Measurements from ENCODE around the gene TCF4.

TCF4 gene

GRCh38 chr18:55249550-55249949 lies 338.4 kb downstream of the TCF4 start:
- in situ Hi-C loops (cut with MboI; ENCODE audit: low sequenced_read_pairs), result no loop called here

GRCh38 chr18:55248495-55248894 lies 339.5 kb downstream of the TCF4 start:
- in situ Hi-C loops (cut with MboI; ENCODE audit: low sequenced_read_pairs), result no loop called here

- in situ Hi-C loops (cut with MboI; ENCODE audit: low sequenced_read_pairs), result no loop called here
Measured at GRCh38 chr18:55247032-55247431, 341.0 kb downstream of the TCF4 start.

- in situ Hi-C loops (cut with MboI; ENCODE audit: low sequenced_read_pairs), result no loop called here
Measured at GRCh38 chr18:55246278-55246677, 341.7 kb downstream of the TCF4 start.

GRCh38 chr18:55245211-55245614 lies 342.8 kb downstream of the TCF4 start:
- in situ Hi-C loops (cut with MboI; ENCODE audit: low sequenced_read_pairs), result no loop called here

- in situ Hi-C loops (cut with MboI; ENCODE audit: low sequenced_read_pairs), result no loop called here
Measured at GRCh38 chr18:55244546-55244945, 343.4 kb downstream of the TCF4 start.

GRCh38 chr18:55243857-55244256 lies 344.1 kb downstream of the TCF4 start:
- in situ Hi-C loops (cut with MboI; ENCODE audit: low sequenced_read_pairs), result no loop called here

- in situ Hi-C loops (cut with MboI; ENCODE audit: low sequenced_read_pairs), result no loop called here
Measured at GRCh38 chr18:55243255-55243654, 344.7 kb downstream of the TCF4 start.

GRCh38 chr18:55240978-55241377 lies 347.0 kb downstream of the TCF4 start:
- in situ Hi-C loops (cut with MboI; ENCODE audit: low sequenced_read_pairs), result no loop called here

GRCh38 chr18:55239740-55240139 lies 348.3 kb downstream of the TCF4 start:
- in situ Hi-C loops (cut with MboI; ENCODE audit: low sequenced_read_pairs), result no loop called here

GRCh38 chr18:55237660-55238059 lies 350.3 kb downstream of the TCF4 start:
- in situ Hi-C loops (cut with MboI; ENCODE audit: low sequenced_read_pairs), result no loop called here

- in situ Hi-C loops (cut with MboI; ENCODE audit: low sequenced_read_pairs), result no loop called here
Measured at GRCh38 chr18:55236150-55236931, 351.7 kb downstream of the TCF4 start.

GRCh38 chr18:55235094-55235461 lies 352.9 kb downstream of the TCF4 start:
- in situ Hi-C loops (cut with MboI; ENCODE audit: low sequenced_read_pairs), result no loop called here

- in situ Hi-C loops (cut with MboI; ENCODE audit: low sequenced_read_pairs), result no loop called here
Measured at GRCh38 chr18:55234366-55235093, 353.5 kb downstream of the TCF4 start.

GRCh38 chr18:55233857-55234256 lies 354.1 kb downstream of the TCF4 start:
- in situ Hi-C loops (cut with MboI; ENCODE audit: low sequenced_read_pairs), result no loop called here

- in situ Hi-C loops (cut with MboI; ENCODE audit: low sequenced_read_pairs), result no loop called here
Measured at GRCh38 chr18:55232506-55232905, 355.5 kb downstream of the TCF4 start.

GRCh38 chr18:55229682-55230081 lies 358.3 kb downstream of the TCF4 start:
- in situ Hi-C loops (cut with MboI; ENCODE audit: low sequenced_read_pairs), result no loop called here

- in situ Hi-C loops (cut with MboI; ENCODE audit: low sequenced_read_pairs), result no loop called here
Measured at GRCh38 chr18:55228707-55229106, 359.3 kb downstream of the TCF4 start.

GRCh38 chr18:55228191-55228590 lies 359.8 kb downstream of the TCF4 start:
- in situ Hi-C loops (cut with MboI; ENCODE audit: low sequenced_read_pairs), result no loop called here

GRCh38 chr18:55227771-55228170 lies 360.2 kb downstream of the TCF4 start:
- in situ Hi-C loops (cut with MboI; ENCODE audit: low sequenced_read_pairs), result no loop called here

GRCh38 chr18:55226044-55226443 lies 361.9 kb downstream of the TCF4 start:
- in situ Hi-C loops (cut with MboI; ENCODE audit: low sequenced_read_pairs), result no loop called here

- in situ Hi-C loops (cut with MboI; ENCODE audit: low sequenced_read_pairs), result no loop called here
Measured at GRCh38 chr18:55224086-55224625, 363.8 kb downstream of the TCF4 start.

Measured in HL-60/S4 treated with retinoic acid at 250 ng/mL for 4 days and 3 days (cell line).